H1 (cell line): ENCODE data around the gene SLC27A2. TPM values are rescaled to one million over a fixed set of nuclear protein-coding genes. Genes with fewer than 3 reads are reported as not detected.

Source experiments
- CTCF ChIA-PET: fragments of 300-600 bp; sonication (Branson Sonifier 250); formaldehyde crosslinking; loops from one replicate; lab custom pipeline; 2021; ENCODE audit not compliant: partially characterized antibody; lab: Charles Lee
- POLR2A ChIA-PET: fragments of 300-600 bp; sonication (Branson Sonifier 250); formaldehyde crosslinking; loops from one replicate; lab custom pipeline; 2021; ENCODE audit warnings: inconsistent platforms; ENCODE audit not compliant: partially characterized antibody; lab: Charles Lee
- DNase-seq, 2 experiments: peaks; one replicate each; pipeline versions ENCODE4 v3.0.0 to v3.0.0-alpha.2; 2010 to 2022; ENCODE audit warnings: low spot score in 2 of 2, low read depth in 1 of 2, mixed read lengths in 1 of 2
- FAIRE-seq: peaks from 2 replicates; lab custom pipeline; 2011; peaks lifted over from hg19 to GRCh38; lab: Jason Lieb, UNC
- H2AFZ ChIP-seq: 2 replicates; pipeline ENCODE4 v1.8.1; 2012; ENCODE audit warnings: low read length, inconsistent platforms
- H2AK5ac ChIP-seq: 2 replicates; pipeline ENCODE4 v1.6.1; 2013; ENCODE audit warnings: low read depth, low read length
- H2BK120ac ChIP-seq: replicated peaks from 2 replicates; pipeline ENCODE3; 2013; ENCODE audit warnings: low read depth, low read length, inconsistent platforms
- H2BK12ac ChIP-seq: 2 replicates; pipeline ENCODE4 v1.6.1; 2013; ENCODE audit warnings: low read depth, low read length
- H2BK15ac ChIP-seq: 2 replicates; pipeline ENCODE4 v1.6.1; 2013; ENCODE audit warnings: low read length
- H2BK20ac ChIP-seq: 2 replicates; pipeline ENCODE4 v1.6.1; 2013; ENCODE audit warnings: low read length
- H2BK5ac ChIP-seq: 2 replicates; pipeline ENCODE4 v1.6.1; 2013; ENCODE audit warnings: low read depth, low read length
- H3K14ac ChIP-seq: 2 replicates; pipeline ENCODE4 v1.6.1; 2013; ENCODE audit warnings: inconsistent platforms; ENCODE audit not compliant: insufficient read length
- H3K18ac ChIP-seq: 2 replicates; pipeline ENCODE4 v1.6.1; 2013; ENCODE audit warnings: low read length; ENCODE audit errors: extremely low read depth
- H3K23ac ChIP-seq: 2 replicates; pipeline ENCODE4 v1.6.1; 2013; ENCODE audit warnings: inconsistent platforms; ENCODE audit not compliant: insufficient read length
- H3K23me2 ChIP-seq: 2 replicates; pipeline ENCODE4 v1.6.1; 2013; ENCODE audit warnings: low read depth, low read length
- H3K27ac ChIP-seq: 2 replicates; pipeline ENCODE4 v1.6.1; 2011; ENCODE audit warnings: low read depth, low read length, inconsistent platforms
- H3K27me3 ChIP-seq, 4 experiments: replicated peaks in 1 of 4; 1 replicate in 1 of 4; 2 replicates in 3 of 4; pipeline versions ENCODE4 v1.6.1 to v1.8.1; 2011 to 2013; ENCODE audit warnings: low read length in 3 of 4, mild to moderate bottlenecking in 3 of 4, inconsistent platforms in 2 of 4, mixed read lengths in 2 of 4, moderate library complexity in 1 of 4; ENCODE audit not compliant: control insufficient read depth in 3 of 4, insufficient read depth in 3 of 4; ENCODE audit errors: extremely low read depth in 1 of 4
- H3K36me3 ChIP-seq, 4 experiments: 2 replicates each; pipeline versions ENCODE4 v1.6.1 to v1.8.1; 2011 to 2013; ENCODE audit warnings: mild to moderate bottlenecking in 4 of 4, low read length in 3 of 4, moderate library complexity in 2 of 4, control low read depth in 1 of 4, inconsistent platforms in 1 of 4; ENCODE audit not compliant: insufficient read depth in 4 of 4, control insufficient read depth in 2 of 4
- H3K4ac ChIP-seq: replicated peaks from 2 replicates; pipeline ENCODE3; 2013; ENCODE audit warnings: low read length, low read depth, mixed read lengths, inconsistent platforms; ENCODE audit not compliant: insufficient read length
- H3K4me1 ChIP-seq, 4 experiments: replicated peaks in 1 of 4; 1 replicate in 1 of 4; 2 replicates in 3 of 4; pipeline versions ENCODE4 v1.6.1 to v1.8.1; 2011 to 2013; ENCODE audit warnings: low read length in 3 of 4, inconsistent platforms in 2 of 4, mixed read lengths in 1 of 4; ENCODE audit not compliant: insufficient read depth in 4 of 4, control insufficient read depth in 3 of 4
- H3K4me2 ChIP-seq, 2 experiments: 2 replicates each; pipeline versions ENCODE4 v1.6.1 to v1.8.1; 2011 to 2013; ENCODE audit warnings: low read depth in 2 of 2, low read length in 2 of 2, control low read depth in 1 of 2, inconsistent platforms in 1 of 2, mild to moderate bottlenecking in 1 of 2; ENCODE audit not compliant: insufficient read depth in 1 of 2
- H3K4me3 ChIP-seq, 4 experiments: fragments of 200-600, 300-600 bp in 1 of 4; sonication (generic), shearing (Covaris generic), sonication (Bioruptor Twin) in 1 of 4; 2 replicates each; pipeline versions ENCODE4 v1.5.1 to v1.8.1; 2011 to 2016; ENCODE audit warnings: low read length in 4 of 4, low read depth in 3 of 4, control low read depth in 2 of 4, inconsistent platforms in 2 of 4, mild to moderate bottlenecking in 2 of 4, mixed read lengths in 1 of 4, moderate library complexity in 1 of 4; ENCODE audit not compliant: insufficient read depth in 2 of 4; ENCODE audit errors: extremely low read depth in 1 of 4
- H3K56ac ChIP-seq: replicated peaks from 2 replicates; pipeline ENCODE3; 2013; ENCODE audit warnings: low read depth, mild to moderate bottlenecking, mixed read lengths, low read length, inconsistent platforms; ENCODE audit not compliant: insufficient read length
- H3K79me1 ChIP-seq: 2 replicates; pipeline ENCODE4 v1.6.1; 2013; ENCODE audit warnings: low read depth, low read length, control low read depth
- H3K79me2 ChIP-seq, 2 experiments: 2 replicates each; pipeline versions ENCODE4 v1.6.1 to v1.8.1; 2012 to 2013; ENCODE audit warnings: low read length in 2 of 2, mild to moderate bottlenecking in 2 of 2, inconsistent platforms in 1 of 2; ENCODE audit not compliant: insufficient read depth in 2 of 2, control insufficient read depth in 1 of 2
- H3K9ac ChIP-seq, 4 experiments: replicated peaks in 1 of 4; 1 replicate in 1 of 4; 2 replicates in 3 of 4; pipeline versions ENCODE4 v1.6.1 to v1.8.1; 2011 to 2013; ENCODE audit warnings: low read depth in 3 of 4, low read length in 3 of 4, control low read depth in 2 of 4, mild to moderate bottlenecking in 2 of 4, moderate library complexity in 2 of 4, inconsistent platforms in 1 of 4; ENCODE audit errors: extremely low read depth in 1 of 4
- H3K9me3 ChIP-seq, 2 experiments: 2 replicates each; pipeline versions ENCODE4 v1.6.1 to v1.8.1; 2012 to 2013; ENCODE audit warnings: mild to moderate bottlenecking in 2 of 2, moderate library complexity in 2 of 2, control low read depth in 1 of 2, inconsistent platforms in 1 of 2, low read depth in 1 of 2, low read length in 1 of 2, mixed read lengths in 1 of 2; ENCODE audit not compliant: insufficient read depth in 2 of 2
- H4K20me1 ChIP-seq, 2 experiments: replicated peaks in 1 of 2; 2 replicates each; pipeline versions ENCODE3 to v1.8.1; 2011 to 2013; ENCODE audit warnings: inconsistent platforms in 2 of 2, low read length in 2 of 2, mild to moderate bottlenecking in 1 of 2; ENCODE audit not compliant: insufficient read depth in 2 of 2, control insufficient read depth in 1 of 2
- H4K5ac ChIP-seq: 2 replicates; pipeline ENCODE4 v1.6.1; 2013; ENCODE audit warnings: low read length, low read depth, mixed read lengths, inconsistent platforms; ENCODE audit not compliant: insufficient read length
- H4K8ac ChIP-seq: 2 replicates; pipeline ENCODE4 v1.8.0; 2013; ENCODE audit warnings: mild to moderate bottlenecking, moderate library complexity, low read length, inconsistent platforms; ENCODE audit not compliant: insufficient read depth; ENCODE audit errors: extremely low read depth
- H4K91ac ChIP-seq: replicated peaks from 2 replicates; pipeline ENCODE3; 2013; ENCODE audit warnings: low read length, mixed read lengths, inconsistent platforms; ENCODE audit not compliant: insufficient read length
- CBX8 ChIP-seq: fragments of 300-800, 300-1000 bp; sonication (generic); IDR thresholded peaks from 2 replicates; pipeline ENCODE4 v1.7.1; 2016; ENCODE audit warnings: low read depth, low read length, borderline replicate concordance
- WGBS, 2 experiments: shearing (Covaris generic) in 1 of 2; methylation state at CpG; one replicate each; pipeline versions ENCODE4 v1.1.6 to v1.1.7; 2013 to 2015; ENCODE audit warnings: low lambda C conversion rate in 2 of 2, mixed read lengths in 2 of 2, inconsistent platforms in 1 of 2, low coverage in 1 of 2, missing lambda C conversion rate in 1 of 2; ENCODE audit not compliant: insufficient replicate concordance in 2 of 2, insufficient coverage in 1 of 2, insufficient read length in 1 of 2; ENCODE audit errors: extremely low coverage in 1 of 2, missing lambda C conversion rate in 1 of 2; 5-methylcytosine and 5-hydroxymethylcytosine counted together
- polyA plus RNA-seq, 7 experiments: library from polyadenylated mRNA; depleted of rRNA in 3 of 7; stranded (reverse) in 5 of 7; unstranded in 2 of 7; fragments of >200 nt in 5 of 7; fragments of 200-250 nt in 2 of 7; gene quantifications; 1 replicate in 5 of 7; 2 replicates in 1 of 7; 4 replicates in 1 of 7; pipeline versions ENCODE4 v1.2.1 to v1.2.3, GENCODE V29; 2011 to 2013; ENCODE audit warnings: missing spikeins in 2 of 7, mixed read lengths in 2 of 7
- total RNA-seq: library from RNA; stranded (reverse); fragmentation: NEBNext Ultra II Directional; extraction: Animal tissue kit (Norgen Biotek cat#: 25700); gene quantifications from 2 replicates; pipeline ENCODE4 v1.2.1, GENCODE V29; 2021

SLC27A2 gene
- total and polyA plus RNA-seq, 2 of the 8 experiments (the other 6 are each of a cell fraction or from before 2014, with no cell fraction given) = 5.6 to 5.8 TPM

DNA sequence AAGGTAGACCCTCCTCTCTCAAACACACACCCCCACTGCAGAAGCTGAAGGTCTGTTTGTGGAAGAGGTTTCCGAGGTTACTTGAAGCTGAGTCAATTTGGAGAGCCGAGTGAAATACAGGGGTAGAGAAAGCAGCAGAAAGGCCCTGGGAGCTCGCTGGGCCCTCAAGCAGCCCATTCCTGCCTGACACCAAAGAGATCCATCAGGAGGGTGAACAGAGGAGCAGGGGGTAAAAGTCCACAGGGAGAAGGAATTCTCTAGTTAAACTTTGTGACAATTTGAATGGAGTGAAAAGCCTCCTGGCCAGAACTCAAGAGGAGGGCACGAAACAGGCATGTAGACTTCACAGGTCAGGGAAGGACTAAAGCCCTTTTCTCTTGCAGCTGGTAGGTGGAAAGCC, 13.6 kb upstream of the SLC27A2 start:
- Histone ChIP-seq H4K5ac (no peak overlapping the region), H2AFZ (no peak overlapping the region), H3K4me1 (no peaks in the 10 kb centered on the region), H2BK5ac (no peak overlapping the region), H4K8ac (no peak overlapping the region), H4K20me1 (no peaks in the 10 kb centered on the region), H3K79me1 (no peaks in the 10 kb centered on the region), H3K79me2 (no peaks in the 10 kb centered on the region), H3K18ac (no peak overlapping the region), H3K9me3 (peaks cover 0 to 9% of the 10 kb centered on the region in 2 experiments; a peak in 1 of 4 replicates), H3K4me3 (no peak overlapping the region), H3K27ac (no peak overlapping the region), H3K36me3 (no peaks in the 10 kb centered on the region), H3K4ac (no peak overlapping the region), H3K4me2 (no peak overlapping the region), H3K23me2 (no peaks in the 10 kb centered on the region), H3K27me3 (no peaks in the 10 kb centered on the region), H2BK12ac (no peak overlapping the region), H2BK20ac (no peak overlapping the region), H3K56ac (no peak overlapping the region), H2BK120ac (no peak overlapping the region), H3K14ac (no peak overlapping the region), H2AK5ac (no peak overlapping the region), H3K9ac (no peak overlapping the region), H2BK15ac (no peak overlapping the region), H4K91ac (no peak overlapping the region), H3K23ac (no peak overlapping the region)
- 73% methylated on average over 4 of the region's 4 CpGs; no CpG with 5 or more reads in 1 of the 2 experiments for WGBS, 2 experiments
- ChIA-PET POLR2A (interaction anchor here (1.8 kb wide), 1 partner anchor 14 kb away, joined by 5 read pairs; the partner anchor contains the start of gene SLC27A2), CTCF (interaction anchor here (0.6 to 2.0 kb wide), 3 partner anchors 12 to 48 kb away, joined by 3 to 7 read pairs (median 3); no protein-coding TSS in a partner anchor)
- no peak for FAIRE-seq
- DNase-seq = no peak
- TF ChIP-seq CBX8 = no peak
